Fibroblast of skin of back (primary cell): ENCODE data around the gene EPHX1.
"Not testable (repeated sequence)": the region's sequence is repeated elsewhere in the genome, so short reads cannot be mapped to it uniquely, and the experiment has no call there.

ENCODE experiments used
- DNase-seq: peaks from one replicate; pipeline ENCODE4 v3.0.0-alpha.2; 2013

EPHX1 gene

DNA sequence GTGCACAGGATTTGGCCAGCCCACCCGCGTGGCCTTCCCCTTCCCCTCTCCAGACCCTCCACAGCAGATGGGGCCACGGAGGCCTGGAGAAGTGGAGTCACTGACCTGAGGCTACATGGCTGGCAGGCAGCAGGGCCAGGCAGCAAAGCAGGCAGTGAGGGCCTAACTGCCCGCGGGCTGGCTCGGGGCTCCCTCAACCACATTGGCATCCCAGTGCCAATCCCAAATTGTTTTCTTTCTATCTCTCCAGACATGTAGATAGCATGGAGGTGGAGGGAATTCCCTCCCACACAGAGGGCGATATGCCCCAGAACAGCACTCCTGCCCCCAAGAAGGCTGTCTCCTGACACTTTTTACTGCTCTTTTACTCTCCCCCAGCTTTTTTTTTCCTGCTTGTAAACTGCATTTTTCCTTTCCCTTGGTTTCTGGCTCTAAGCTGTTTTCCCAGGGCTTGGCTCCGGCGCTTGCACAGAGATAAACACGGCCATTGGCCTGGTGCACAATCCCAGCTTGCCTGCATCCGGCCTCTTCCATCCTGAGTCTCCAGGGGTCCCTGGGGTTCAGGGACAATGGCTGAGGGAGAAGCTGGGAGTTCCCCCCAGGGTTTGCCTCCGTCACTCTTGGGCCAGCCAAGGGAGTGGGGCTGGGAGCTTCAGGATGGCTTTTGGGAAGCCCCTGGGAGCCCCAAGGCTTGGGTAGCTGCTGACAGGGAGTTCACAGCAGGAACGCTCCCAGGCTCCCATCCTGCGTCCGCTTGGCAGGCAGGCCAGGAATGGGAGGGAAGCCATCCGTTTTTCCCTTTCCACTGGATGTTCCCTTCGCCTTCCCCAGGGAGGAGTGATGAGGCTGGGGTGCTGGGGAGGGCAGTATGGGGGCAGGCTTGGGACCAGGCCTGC is 7.0 kb downstream of the EPHX1 start:
- DNase-seq: no peak

DNA sequence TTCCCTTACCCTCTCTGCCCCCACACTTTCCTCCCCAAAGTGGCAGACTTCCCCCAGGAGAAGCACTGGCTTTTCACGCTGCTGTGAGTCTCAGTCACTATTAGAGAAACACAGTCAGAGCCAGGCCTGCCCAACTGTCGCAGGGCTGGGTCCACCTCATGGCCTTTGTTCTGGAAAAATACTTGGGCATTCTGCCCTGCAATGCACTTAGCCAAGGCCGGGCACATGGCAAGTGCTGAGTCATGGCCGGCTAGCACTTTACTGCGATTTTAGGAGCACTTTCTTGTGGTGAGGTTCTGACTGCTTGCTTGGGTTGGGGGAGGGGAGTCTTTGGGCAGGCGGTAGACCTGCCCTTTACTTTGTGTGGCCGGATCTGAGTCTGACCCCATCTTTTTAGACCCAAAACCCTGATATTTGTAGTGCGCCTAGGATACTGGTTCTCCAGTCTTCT is 7.7 kb downstream of the EPHX1 start:
- peak; percentile 84 for DNase-seq

DNA sequence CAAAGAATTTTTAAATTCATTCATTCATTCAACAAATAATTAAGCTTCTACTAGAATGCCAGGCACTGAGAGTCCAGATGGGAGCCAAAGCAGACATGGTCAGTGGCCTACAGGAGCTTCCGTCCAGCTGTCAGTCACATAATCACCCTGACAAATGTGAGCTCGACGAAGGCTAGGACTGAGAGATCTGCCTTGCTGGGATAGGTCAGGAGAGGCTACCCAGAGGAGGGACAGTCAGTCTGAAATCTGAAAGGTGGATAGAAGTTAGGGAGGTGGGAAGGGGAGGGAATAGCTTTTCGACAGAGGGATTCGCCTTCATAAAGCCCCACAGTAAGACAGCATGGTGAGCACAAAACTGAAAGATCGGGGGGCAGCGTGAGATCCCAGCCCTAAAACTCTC is 8.3 kb downstream of the EPHX1 start:
- no peak for DNase-seq

- no peak for DNase-seq
Observed at GRCh38 chr1:225819346-225820192, 9.6 kb downstream of the EPHX1 start.

DNA sequence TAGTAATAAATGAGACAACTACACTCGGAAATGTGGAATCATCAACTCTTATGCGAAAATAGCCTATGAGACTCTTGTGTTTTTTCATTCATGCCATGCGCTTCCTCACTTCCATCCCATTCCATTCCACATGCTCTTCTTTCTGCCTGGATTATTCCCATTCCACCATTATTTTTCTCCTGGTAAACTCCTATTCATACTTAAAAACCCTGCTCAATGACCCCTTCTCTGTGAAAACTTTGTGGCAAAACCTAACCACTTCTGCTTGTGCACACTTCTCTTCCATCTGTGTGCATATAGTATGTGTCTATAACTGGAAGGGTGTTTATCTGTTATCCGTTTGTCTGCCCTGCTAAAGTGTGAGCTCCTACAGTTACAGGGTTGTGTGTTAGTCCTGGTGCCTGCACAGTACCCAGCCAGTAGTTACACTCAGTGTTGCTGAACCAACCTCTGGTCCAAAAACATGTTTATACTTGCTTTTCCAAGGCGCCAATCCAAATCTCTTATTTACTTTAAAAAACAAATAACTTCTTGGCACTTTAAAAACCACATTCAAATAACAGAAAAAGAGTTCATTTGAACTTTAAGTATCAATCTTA is 10.7 kb downstream of the EPHX1 start:
- DNase-seq: no peak

GRCh38 chr1:225822655-225823403 is 12.9 kb downstream of the EPHX1 start:
- no peak for DNase-seq

- no peak for DNase-seq
Observed at GRCh38 chr1:225823811-225824261, 13.9 kb downstream of the EPHX1 start.

- no peak for DNase-seq
Observed at GRCh38 chr1:225824533-225824941, 14.6 kb downstream of the EPHX1 start.

DNA sequence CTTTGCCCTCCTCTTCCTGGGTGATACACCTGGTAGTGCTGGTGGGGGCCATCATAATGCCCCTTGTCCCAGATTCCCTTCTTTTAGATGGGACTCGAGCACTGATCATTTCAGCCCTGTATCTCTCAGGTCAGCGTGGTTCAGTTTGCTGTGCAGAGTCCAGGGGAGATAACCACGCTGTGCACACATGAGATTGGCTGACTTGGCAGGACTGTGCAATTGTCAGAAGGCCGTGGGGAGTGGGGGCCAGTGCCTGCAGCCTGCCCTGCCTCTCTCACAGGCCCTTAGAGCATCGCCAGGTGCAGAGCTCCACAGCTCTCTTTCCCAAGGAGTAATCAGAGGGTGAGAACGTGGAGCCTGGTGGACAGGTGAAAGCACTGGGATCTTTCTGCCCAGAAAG is 15.2 kb downstream of the EPHX1 start:
- DNase-seq: no peak

DNA sequence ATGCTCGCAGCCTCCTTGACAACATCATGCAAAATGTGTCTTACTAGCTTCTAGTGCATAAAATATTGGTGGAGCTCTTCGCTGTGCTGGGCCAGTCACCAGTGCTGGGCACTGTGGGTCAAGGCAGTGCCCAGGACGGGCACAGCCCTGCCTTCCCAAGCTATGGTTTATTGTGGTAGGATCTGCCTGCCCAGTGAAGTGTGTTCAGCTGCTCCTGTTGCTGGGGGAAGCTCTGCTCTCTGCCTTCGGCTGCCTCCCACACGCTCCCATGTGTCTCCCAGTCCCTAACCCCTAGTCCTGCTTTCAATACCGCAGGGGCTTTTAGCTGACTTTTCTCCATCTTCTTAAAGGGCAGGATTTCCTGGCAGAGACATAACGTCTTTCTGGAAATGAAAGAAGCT is 15.7 kb downstream of the EPHX1 start:
- DNase-seq: no peak

DNA sequence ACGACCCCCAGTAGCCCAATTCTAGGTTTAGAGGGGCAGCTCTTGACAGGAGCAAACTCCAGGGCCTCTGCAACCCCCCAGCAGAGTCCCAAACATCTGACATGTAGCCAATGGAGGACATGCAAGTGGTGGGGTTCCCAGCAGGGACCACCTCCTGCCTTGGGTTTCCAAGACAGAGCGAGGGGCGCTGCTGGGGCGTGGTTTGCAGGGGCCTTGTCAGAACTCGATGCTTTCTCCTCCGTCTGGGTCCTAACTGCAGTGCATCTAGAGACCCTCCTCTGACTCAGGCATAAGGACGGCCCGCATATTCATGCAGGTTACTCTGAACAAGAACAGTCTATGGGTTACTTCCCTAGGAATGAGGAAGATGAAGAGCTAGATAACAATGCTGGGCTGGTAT is 17.2 kb downstream of the EPHX1 start:
- no peak for DNase-seq

DNA sequence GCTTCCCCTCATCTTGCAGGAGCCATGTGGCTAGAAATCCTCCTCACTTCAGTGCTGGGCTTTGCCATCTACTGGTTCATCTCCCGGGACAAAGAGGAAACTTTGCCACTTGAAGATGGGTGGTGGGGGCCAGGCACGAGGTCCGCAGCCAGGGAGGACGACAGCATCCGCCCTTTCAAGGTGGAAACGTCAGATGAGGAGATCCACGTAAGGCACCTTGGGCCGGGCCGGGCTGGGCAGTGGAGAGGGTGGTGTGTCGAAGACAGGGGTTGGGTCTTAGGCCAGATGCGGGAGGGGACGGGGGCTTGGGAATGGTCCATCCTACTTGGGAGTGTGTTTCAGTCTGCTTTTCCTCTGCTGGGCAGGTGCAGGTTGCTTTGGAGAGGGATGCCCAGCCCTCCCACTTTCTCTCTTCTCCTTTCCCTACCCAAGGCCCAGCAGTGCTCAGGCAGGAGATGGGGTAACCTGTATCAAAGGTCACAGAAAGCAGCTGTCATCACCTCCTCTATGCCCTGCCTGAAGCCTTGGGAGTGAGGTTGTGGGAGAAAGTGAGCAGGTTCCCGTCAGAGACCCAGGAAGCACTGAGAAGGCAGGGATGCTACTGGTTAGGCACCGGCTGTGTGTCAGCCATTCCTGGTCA is 18.9 kb downstream of the EPHX1 start:
- DNase-seq: no peak

DNA sequence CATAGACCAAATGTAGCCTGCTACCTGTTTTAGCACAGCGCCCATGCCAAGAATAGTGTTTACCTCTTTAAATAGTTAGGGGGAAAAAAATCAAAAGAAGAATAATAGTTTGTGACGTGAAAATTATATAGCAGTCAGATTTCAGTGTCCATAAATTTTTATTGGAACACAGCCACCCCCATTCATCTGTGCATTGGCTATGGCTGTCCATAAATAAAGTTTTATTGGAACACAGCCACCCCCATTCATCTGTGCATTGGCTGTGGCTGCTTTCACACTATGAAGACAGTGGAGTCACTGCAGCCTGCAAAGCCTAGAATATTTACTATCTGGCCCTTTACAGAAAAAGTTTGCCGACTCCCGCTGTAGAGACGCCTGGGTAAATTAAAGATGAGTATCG is 20.9 kb downstream of the EPHX1 start:
- DNase-seq: no peak

GRCh38 chr1:225834417-225835329 is 24.7 kb downstream of the EPHX1 start:
- DNase-seq: peak; percentile 53

GRCh38 chr1:225835856-225836255 is 25.9 kb downstream of the EPHX1 start:
- DNase-seq: no peak

DNA sequence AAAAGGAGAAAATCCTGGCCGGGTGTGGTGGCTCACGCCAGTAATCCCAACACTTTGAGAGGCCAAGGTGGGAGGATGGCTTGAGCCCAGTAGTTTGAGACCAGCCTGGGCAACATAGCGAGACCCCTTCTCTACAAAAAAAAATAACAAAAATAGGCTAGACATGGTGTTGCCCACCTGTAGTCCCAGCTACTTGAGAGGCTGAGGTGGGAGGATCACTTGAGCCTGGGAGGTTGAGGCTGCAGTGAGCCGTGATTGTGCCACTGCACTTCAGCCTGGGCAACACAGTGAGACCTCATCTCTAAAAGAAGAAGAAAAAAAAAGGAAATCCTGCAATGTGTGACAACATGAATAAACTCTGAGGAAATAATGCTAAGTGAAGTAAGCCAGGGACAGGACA is 26.4 kb downstream of the EPHX1 start:
- not testable (repeated sequence) for DNase-seq

- no peak for DNase-seq
Observed at GRCh38 chr1:225838793-225839192, 28.9 kb downstream of the EPHX1 start.

- DNase-seq: no peak
Observed at GRCh38 chr1:225840223-225840610, 30.3 kb downstream of the EPHX1 start.

DNA sequence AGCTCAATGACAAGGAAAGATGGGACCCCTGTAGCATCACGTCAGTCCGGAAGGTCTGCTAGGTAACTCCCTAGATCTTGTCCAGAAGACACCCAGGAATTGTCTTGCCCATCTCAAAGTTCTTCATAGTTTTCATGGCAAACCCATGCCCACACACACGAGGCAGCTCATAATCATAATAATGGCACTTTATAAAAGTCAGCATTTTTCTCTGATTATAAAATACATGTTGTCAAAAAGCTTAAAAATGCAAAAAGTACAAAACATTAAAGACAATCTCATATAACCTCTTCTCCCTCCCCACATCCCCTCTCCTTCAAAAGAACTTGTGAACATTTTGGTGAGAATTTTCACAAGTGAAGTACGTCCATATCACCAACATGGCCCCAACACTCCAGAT is 30.8 kb downstream of the EPHX1 start:
- no peak for DNase-seq

- no peak for DNase-seq
Observed at GRCh38 chr1:225842074-225842473, 32.1 kb downstream of the EPHX1 start.
